Panc1 (cell line): Measurements from ENCODE around the gene CXorf58.

Source experiments
- CTCF ChIP-seq: fragments of 450-650 bp; IDR thresholded peaks from 2 replicates; pipeline ENCODE4 v1.5.1; 2017; ENCODE audit warnings: mild to moderate bottlenecking
- POLR2AphosphoS5 ChIP-seq: IDR thresholded peaks from 2 replicates; pipeline ENCODE4 v1.6.1; 2012; ENCODE audit warnings: mild to moderate bottlenecking, low read depth, low read length, moderate library complexity
- REST ChIP-seq, 2 experiments: IDR thresholded peaks; 2 replicates each; pipeline ENCODE4 v1.6.1; 2011 to 2012; ENCODE audit warnings: low read depth in 2 of 2, control low read depth in 1 of 2, low read length in 1 of 2, mild to moderate bottlenecking in 1 of 2, moderate library complexity in 1 of 2; ENCODE audit not compliant: insufficient read depth in 1 of 2

GRCh38 chrX:23964191-23964590 is 56.4 kb downstream of the CXorf58 start:
- TF ChIP-seq CTCF (no peak), REST (IDR thresholded peaks at IDR 0.05; ENCODE audit: insufficient read depth in 1 of 2, low read depth in 2 of 2, low read length in 1 of 2) (no peak), POLR2AphosphoS5 (no peak)
